T-helper 2 cell (primary cell): ENCODE data around the gene B4GAT1.
"Not testable (repeated sequence)": the region's sequence is repeated elsewhere in the genome, so short reads cannot be mapped to it uniquely, and the experiment has no call there.

Experiments used
- DNase-seq, 5 experiments: peaks; one replicate each; pipeline versions ENCODE4 v3.0.0 to v3.0.0-alpha.2; 2012 to 2022

Gene B4GAT1

GRCh38 chr11:66363187-66363601 lies 15.8 kb upstream of the B4GAT1 start:
- DNase-seq, result no peak

GRCh38 chr11:66362481-66363147 lies 15.2 kb upstream of the B4GAT1 start:
- no peak for DNase-seq

DNA sequence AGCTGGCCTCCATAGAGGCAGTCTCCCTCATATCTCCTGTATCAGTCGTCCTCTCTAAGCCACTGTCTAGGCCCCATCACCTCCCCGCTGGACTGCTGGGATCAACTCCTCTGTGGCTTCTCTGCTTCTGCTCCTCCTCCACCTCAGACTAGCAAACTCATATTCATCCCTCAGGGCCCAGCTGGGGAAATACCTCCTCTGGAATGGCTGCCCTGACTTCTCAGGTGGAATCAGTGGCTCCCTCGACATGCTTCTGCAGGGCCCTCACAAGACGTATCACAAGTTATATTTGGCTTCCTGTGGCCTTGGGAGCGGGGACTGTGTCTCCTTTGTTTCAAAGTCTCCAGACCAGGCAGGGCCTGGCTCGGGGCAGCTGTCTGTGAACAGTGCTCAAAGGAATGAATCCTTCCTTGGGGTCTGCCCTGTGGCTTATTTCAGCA lies 14.1 kb upstream of the B4GAT1 start:
- DNase-seq, result no peak

DNA sequence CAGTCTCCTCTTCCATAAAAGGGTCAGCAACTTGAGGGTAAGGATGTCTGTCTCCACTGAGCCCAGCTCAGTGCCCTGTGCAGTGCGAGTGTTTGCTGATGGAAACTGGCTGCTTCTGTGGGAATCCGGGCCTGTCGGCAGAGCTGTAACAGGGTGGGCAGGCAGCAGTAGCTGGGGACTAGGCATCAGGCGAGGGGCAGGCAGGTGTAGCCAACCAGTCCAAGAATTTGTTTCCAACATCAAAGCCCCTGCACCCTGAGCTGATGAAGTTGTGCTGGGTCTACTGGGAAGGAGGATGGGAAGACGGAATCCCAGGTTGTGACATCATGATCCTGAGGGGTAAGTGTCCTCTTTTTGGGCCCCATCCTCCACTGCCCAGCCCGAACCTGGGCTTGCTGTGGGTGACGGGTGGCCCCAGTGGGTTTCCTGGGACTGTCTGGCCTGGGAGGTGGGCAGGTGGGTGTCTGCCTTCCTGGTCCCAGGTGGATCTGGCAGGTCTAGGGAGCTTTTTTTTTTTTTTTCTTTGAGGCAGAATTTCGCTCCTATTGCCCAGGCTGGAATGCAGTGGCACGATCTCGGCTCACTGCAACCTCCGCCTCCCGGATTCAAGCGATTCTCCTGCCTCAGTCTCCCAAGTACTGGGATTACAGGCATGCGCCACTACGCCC lies 13.1 kb upstream of the B4GAT1 start:
- DNase-seq, result no peak

DNA sequence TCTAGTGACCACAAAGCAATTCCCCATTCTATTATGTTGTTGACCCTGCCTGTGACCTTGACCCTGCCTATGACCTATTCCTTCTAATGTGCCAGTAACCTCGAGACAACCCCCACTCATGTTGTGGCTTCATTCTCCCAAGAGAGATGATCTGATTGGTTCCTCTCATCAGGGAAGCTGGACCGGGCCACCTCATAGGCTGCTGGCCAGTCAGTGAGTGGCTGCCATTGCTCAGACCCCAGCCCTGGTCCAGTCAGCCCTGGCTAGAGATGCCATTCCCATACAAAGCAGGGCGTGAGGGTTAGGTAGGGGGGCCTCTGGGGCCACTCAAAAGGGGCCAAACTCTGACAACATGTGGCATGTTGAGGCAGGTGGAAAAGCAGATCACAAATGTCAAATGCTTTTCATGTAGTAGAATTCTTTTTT lies 12.2 kb upstream of the B4GAT1 start:
- DNase-seq, result no peak

DNA sequence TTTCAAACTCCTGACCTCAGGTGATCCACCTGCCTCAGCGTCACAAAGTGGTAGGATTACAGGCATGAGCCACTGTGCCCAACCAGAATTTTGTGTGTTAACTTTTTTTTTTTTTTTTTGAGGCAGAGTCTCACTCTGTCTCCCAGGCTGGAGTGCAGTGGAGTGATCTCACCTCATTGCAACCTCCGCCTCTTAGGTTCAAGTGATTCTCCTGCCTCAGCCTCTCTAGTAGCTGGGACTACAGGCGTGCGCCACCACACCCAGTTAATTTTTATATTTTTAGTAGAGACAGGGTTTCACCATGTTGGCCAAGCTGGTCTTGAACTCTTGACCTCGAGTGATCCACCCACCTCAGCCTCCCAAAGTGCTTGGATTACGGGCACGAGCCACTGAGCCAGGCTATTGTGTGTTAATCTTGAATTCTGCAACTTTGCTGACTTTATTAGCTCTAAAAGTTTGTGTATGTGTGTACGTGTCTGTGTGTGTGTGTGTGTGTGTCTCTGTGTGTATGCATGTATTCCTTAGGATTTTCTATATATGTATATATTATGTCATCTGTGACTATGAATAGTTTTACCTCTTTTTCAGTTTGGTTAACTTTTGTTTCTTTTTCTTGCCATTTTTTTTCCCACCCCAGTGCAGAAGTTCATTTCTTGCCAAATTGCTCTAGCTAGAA lies 3.3 kb upstream of the B4GAT1 start:
- not testable (repeated sequence) for DNase-seq

GRCh38 chr11:66349084-66349386 lies 1.6 kb upstream of the B4GAT1 start:
- no peak for DNase-seq

GRCh38 chr11:66346476-66347424 lies 679 bp downstream of the B4GAT1 start:
- DNase-seq, result no peak

DNA sequence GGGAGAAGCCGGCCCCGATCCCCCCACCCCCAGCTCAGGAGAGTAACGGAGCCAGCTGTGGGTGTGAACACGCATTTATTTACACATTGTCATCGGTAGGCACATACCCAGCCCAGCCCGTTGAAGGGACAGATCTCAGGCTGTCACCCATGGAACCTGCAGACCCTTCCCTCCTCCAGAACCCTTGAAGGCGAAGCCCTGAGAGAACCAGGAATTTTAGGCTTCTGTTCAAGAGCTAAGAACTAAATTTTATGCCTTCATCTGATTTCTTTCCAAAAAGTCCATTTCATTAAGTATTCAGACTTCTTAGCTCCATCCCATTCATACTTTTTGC lies 2.1 kb downstream of the B4GAT1 start:
- no peak for DNase-seq

DNA sequence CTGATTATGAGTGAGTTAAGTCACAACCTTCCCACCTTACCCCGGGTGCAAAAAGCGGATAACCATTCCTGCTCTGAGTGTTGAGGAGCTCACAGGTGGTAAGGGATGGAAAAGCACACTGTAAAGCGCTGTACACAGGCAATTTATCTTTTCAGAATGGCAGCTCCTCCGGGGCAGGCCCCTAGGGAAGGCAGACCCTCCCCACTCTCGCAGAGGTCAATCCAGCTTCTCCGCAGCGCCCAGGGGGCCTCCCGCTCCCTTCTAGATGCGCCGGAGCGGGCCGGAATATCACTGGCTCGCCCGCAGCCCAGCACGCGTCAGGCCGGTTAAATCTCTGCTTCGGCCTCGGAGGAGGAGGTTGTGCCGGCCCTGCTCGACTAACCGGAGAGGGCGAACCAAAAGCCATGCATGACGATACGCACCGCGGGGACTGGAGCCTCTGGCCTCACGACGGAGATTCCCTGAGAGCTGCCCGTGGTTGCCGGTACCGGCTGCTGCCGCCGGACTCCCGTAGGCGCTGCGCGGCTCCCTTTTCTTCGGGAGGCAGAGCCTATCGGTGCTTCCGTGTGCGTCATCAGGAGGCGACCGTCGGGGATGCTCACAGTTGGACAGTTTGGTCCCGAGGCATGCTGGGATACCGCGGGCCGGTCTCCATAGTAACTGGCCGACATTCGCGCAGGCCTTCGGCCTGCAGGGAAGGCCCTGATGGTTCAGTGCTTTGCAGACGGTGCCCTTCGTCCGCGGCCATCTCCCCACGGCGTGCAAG lies 2.7 kb downstream of the B4GAT1 start, which contains the start of gene BRMS1:
TSS of gene BRMS1 (minus strand) at position 555 of the 766 bp plus-strand sequence. CDS start 2,870 bp downstream, outside the sequence.
- DNase-seq, result peak; percentile 89 to 97 (median 95)

- no peak for DNase-seq
Observed at GRCh38 chr11:66343176-66343575, 4.3 kb downstream of the B4GAT1 start.

- no peak for DNase-seq
Observed at GRCh38 chr11:66341502-66342126, 5.8 kb downstream of the B4GAT1 start.

DNA sequence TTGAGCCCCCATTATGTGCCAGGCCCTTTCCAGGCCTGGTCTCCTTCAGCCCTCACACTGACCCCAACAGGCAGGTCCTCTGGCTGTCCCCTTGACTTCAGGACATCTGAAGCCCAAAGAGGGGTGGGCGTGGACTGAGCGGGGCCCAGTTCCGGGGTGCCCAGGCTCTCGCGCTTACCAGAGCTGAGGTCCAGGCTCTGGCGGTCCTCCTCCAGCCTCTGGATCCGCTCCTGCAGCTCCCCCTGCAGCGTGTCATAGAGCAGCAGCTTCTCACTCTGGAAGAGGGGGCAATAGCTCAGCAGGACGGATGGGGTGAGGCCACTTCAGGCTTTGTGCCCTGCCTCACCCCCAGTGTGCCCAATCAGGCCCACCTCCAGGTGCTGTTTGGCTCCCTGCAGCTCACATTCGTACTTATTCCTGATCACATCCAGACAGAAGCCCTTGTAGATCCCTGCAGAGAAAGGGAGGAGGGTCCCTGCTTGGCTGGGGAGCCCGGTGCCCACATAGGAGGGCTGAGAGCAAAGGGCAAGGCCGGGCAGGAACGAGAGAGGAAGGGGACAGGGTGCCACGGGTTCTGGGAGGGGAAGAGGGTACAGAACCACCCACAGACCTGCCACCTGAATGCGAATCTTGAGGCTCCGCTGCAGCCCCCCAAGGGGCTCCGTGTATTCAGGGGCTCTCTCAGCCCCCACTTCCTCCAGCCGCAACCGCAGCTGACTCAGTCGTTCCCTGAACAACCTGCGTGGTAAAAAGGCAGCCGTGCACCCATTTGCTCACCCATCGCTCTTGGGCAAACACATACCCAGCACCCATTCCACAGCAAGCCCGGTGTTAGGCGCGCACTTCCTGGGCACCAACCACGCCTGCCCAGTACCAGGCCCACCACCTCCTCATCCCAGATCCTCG lies 6.6 kb downstream of the B4GAT1 start:
- no peak for DNase-seq

DNA sequence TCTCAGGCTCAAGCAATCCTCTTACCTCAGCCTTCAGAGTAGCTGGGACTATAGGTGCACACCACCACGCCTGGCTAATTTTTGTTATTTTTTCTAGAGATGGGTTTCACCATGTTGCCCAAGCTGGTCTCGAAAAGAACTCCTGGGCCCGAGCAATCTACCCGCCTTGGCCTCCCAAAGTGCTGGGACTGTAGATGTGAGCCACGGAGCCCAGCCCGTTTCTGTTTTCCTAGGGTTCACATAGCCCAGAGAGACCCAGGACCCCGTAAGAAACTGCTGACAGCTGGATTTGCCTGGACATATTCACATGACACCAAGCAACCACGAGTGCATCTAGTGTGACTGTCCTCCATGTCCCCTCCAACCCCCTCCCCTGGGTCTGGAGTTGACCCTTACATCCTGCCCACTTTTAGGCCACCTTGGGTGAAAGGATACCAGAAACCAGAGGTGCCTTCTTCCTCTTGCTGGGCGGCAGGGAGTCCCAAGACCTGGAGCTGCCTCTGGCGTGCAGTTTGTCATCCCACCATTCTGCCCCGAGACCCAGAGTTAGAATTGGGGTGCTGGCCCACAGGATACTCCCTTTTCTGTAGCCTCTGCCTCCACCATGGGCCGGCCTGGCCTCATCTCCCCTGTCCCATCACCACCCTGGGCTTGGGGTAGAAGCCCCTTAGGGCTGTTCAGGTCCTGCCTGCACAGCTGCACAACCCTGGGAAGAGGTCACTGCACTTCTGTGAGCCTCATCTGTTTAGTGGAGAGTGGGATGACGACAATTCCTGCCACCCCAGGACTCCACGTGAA lies 7.5 kb downstream of the B4GAT1 start:
- no peak for DNase-seq

- no peak for DNase-seq
Observed at GRCh38 chr11:66339162-66339675, 8.2 kb downstream of the B4GAT1 start.

DNA sequence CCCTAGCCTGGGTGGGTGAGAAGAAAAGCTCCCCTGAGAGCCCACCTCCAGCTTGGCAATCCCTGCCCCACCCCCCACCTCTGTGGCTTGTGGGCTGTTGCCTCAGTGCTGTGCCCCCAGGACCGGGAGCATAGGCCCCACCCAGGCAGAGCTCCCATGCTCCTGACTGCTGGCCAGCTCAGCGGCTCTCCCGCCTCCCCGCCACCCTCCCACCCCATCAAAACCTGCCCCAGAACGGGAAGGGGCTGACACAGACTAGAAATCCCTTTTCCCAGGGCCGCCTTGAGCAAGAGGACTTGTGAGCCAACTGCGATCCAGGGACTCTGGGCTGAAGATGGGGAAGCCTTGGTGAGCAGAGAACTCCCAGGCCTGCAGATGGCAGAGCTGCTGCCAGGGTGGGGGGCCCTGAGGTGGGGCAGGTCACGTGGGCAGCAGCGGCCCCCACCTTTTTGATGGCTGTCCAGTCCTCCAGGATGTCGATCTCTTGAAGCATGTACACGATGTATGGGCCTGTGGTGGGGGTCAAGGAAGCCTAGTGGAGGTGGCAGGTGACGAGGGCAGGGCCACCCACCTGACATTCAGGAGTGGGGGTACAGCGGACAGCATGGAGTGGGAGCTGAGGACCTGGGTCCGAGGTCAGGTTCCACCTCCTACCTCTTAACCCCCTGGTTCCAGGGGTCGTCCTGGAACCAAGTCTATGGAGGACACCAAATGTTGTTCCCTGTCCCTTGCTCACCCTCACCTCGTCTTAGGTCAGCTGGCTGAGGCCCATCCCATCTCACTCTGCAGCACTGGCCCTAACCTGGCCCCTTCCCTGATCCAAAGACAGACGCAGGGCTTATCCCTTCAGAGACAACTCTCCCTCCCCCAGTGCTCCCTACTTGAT lies 8.9 kb downstream of the B4GAT1 start:
- DNase-seq, result no peak

DNA sequence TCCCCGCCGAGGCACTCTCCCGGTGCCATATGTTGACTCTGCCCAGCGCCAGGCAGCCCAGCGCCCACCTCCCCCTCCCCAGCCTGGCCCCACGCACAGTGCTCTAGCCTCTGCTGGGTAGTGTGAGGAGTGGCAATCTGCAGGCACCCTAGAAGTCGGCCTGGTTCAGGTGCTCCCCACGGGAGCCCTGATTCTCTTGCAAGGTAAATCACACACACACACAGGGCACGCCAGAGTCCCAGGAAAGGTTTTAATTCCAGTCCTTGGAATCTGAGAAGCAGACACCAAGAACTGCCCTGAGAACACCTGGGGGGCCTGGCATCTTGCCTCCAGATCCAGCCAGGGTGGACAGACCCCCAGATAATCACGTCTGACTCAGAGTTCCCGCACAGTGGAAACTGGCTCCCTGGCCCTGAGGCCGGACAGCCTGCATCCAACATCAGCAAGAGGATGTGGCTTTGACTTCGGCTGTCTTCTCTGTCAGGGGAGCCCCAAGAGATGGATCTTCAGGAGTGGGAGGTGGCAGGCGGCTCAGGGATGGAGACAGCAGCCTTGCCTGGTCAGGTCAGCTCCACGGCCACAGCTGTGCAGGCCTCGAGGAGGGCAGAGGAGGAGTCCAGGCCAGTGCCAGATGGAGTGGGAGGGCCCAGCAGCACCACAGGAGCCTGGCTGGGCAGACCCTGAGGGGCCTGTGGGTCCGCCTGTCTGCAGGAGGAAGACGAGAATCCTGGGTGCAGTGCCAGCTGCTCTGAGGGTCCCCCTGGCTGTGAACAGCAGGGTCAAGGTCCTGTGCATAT lies 10.1 kb downstream of the B4GAT1 start:
- no peak for DNase-seq
